H1 (cell line): Measurements from ENCODE around the gene RIOK3. TPM values are rescaled to one million over a fixed set of nuclear protein-coding genes. Genes with fewer than 3 reads are reported as not detected.

Source experiments
- BRCA1 ChIP-seq: IDR thresholded peaks from 2 replicates; pipeline ENCODE4 v1.6.1; 2012; ENCODE audit warnings: low read depth, low read length, improper control_type of control experiment
- CHD7 ChIP-seq: fragments of 300-600 bp; sonication (generic); IDR thresholded peaks from 2 replicates; pipeline ENCODE4 v1.7.1; 2012; ENCODE audit warnings: low read length, moderate library complexity, mild to moderate bottlenecking, inconsistent platforms; ENCODE audit not compliant: insufficient replicate concordance
- EZH2 ChIP-seq: fragments of 200-600 bp; sonication (generic); IDR thresholded peaks from 2 replicates; pipeline ENCODE4 v1.7.1; 2012; ENCODE audit warnings: low read depth, mild to moderate bottlenecking, moderate library complexity, low read length, inconsistent platforms; ENCODE audit not compliant: severe bottlenecking
- GTF2F1 ChIP-seq: IDR thresholded peaks from 2 replicates; pipeline ENCODE4 v1.6.1; 2012; ENCODE audit warnings: low read depth, low read length, improper control_type of control experiment, borderline replicate concordance
- POLR2AphosphoS5 ChIP-seq: IDR thresholded peaks from 2 replicates; pipeline ENCODE4 v1.6.1; 2011; ENCODE audit warnings: low read depth, low read length
- SAP30 ChIP-seq: fragments of 300-600 bp; sonication (generic); IDR thresholded peaks from 2 replicates; pipeline ENCODE4 v1.7.1; 2012; ENCODE audit warnings: low read length, moderate library complexity, mild to moderate bottlenecking, inconsistent platforms; ENCODE audit not compliant: insufficient read depth, insufficient replicate concordance
- SUZ12 ChIP-seq: fragments of 200-600 bp; sonication (generic); IDR thresholded peaks from 2 replicates; pipeline ENCODE4 v1.6.1; 2012; ENCODE audit warnings: mild to moderate bottlenecking, inconsistent platforms, low read length, moderate library complexity, mixed read lengths
- polyA plus RNA-seq, 7 experiments: library from polyadenylated mRNA; depleted of rRNA in 3 of 7; stranded (reverse) in 5 of 7; unstranded in 2 of 7; fragments of >200 nt in 5 of 7; fragments of 200-250 nt in 2 of 7; gene quantifications; 1 replicate in 5 of 7; 2 replicates in 1 of 7; 4 replicates in 1 of 7; pipeline versions ENCODE4 v1.2.1 to v1.2.3, GENCODE V29; 2011 to 2013; ENCODE audit warnings: missing spikeins in 2 of 7, mixed read lengths in 2 of 7
- total RNA-seq: library from RNA; stranded (reverse); fragmentation: NEBNext Ultra II Directional; extraction: Animal tissue kit (Norgen Biotek cat#: 25700); gene quantifications from 2 replicates; pipeline ENCODE4 v1.2.1, GENCODE V29; 2021

The RIOK3 gene
- total and polyA plus RNA-seq, 2 of the 8 experiments (the other 6 are each of a cell fraction or from before 2014, with no cell fraction given) = 7.5 to 24.3 TPM

DNA sequence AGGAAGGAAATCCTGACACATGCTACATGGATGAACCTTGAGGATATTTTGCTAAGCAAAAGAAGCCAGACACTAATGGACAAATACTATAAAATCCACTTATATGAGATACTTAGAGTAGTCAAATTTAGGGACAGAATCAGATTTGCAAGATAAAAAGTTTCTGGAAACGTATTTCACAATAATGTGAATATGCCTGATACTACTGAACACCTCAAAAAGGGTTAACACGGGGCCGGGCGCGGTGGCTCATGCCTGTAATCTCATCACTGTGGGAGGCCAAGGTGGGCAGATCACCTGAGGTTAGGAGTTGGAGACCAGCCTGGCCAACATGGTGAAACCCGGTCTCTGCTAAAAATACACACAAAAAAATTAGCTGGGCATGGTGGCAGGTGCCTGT, 48.5 kb downstream of the RIOK3 start (continued):
- TF ChIP-seq CHD7 (no peak), POLR2AphosphoS5 (no peak), SAP30 (no peak), BRCA1 (no peak), EZH2 (no peak), GTF2F1 (no peak), SUZ12 (no peak)
- TF ChIP-seq, all 59 proteins: peak for 0
